NCI-H2171 (cell line): Measurements from ENCODE around the gene GCC1.
A peak's percentile ranks its signal among the peaks of the same experiment; 100 is the strongest.

Source experiments
- DNase-seq: peaks from one replicate; lab custom pipeline; 2025; lab: John Stamatoyannopoulos, UW

Gene GCC1, protein sequence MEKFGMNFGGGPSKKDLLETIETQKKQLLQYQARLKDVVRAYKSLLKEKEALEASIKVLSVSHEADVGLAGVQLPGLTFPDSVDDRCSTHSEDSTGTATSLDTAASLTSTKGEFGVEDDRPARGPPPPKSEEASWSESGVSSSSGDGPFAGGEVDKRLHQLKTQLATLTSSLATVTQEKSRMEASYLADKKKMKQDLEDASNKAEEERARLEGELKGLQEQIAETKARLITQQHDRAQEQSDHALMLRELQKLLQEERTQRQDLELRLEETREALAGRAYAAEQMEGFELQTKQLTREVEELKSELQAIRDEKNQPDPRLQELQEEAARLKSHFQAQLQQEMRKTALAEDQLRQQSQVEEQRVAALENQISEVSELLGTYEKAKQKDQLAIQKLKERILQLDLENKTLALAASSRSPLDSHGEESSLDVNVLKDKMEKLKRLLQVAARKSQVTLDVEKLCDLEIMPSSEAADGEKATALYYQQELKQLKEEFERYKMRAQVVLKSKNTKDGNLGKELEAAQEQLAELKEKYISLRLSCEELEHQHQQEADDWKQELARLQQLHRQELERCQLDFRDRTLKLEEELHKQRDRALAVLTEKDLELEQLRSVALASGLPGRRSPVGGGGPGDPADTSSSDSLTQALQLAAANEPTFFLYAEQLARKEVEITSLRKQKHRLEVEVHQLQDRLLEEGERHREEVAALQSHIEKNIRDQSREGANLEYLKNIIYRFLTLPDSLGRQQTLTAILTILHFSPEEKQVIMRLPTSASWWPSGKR

DNA sequence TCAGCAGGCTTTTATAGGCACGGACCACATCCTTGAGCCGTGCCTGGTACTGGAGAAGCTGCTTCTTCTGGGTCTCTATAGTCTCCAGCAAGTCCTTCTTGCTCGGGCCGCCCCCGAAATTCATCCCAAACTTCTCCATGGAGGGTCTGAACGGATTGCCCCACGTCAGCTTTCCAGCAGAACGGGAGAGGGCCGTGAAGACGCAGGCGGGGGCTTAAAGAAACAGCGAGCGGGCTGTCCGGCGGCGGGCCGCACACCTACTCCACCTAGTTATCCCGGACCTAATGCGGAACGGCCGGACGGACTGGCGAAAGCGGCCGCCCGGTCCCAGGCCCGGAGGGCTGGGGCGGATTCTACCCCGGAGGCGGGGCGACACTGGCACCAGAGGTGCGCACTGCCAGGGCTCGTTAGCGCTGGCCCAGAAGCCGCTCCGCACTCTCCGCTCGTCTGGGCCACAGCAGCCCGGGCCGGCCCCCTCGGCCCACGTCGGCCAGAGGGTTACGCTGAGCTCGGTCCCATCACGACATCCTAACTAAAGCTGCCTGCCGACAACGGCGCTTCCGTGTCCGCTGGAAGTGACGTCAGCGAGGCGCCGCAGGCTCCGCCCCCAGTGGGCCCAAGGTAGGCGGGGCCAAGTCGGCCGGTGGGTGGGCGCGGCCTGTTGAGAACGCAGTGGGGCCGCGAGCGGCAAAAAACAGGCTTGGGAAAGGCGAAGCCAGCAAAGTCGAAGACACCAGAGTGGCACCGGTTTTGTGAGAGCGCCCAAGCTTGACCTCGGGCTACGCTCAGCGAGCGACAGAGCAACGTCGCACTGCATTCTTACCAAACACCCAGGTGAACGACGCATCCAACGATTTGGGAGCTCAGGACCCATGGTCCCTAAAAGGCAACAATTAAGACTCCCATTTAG, at the start of gene GCC1:
GCC1 (minus strand) TSS at position 553 of the 910 bp plus-strand sequence; CDS start at position 139, 414 bp downstream.
- DNase-seq = peak; percentile 88

DNA sequence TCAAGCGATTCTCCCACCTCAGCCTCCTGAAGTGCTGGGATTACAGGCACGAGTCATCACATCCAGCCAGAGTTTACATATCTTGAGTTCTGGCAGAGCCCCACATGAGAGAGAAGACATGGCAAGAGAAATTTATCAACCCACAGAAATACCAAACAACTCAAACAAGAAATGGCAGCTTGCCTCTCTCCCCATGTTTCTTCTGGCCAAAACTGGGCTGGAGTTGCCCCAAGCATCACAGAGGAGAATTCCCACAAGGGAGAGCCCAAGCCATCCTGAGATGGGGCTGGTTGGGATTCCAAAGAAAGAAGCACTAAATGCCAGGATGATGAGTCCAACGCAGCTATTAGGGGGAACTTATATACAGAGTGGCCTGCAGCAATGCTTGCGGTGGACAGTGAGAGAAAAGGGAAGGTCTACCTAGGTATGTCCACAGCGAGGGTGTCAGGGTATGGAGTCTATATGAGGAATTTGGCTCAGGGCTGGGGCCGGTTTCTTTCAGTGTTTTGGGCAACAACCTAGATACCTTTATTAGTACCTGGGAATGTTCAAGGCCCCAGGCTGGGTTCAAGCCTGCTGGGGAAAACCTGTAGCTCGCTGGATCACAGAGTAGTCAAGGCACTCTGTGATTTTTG, 47.0 kb upstream of the GCC1 start:
- no peak for DNase-seq

DNA sequence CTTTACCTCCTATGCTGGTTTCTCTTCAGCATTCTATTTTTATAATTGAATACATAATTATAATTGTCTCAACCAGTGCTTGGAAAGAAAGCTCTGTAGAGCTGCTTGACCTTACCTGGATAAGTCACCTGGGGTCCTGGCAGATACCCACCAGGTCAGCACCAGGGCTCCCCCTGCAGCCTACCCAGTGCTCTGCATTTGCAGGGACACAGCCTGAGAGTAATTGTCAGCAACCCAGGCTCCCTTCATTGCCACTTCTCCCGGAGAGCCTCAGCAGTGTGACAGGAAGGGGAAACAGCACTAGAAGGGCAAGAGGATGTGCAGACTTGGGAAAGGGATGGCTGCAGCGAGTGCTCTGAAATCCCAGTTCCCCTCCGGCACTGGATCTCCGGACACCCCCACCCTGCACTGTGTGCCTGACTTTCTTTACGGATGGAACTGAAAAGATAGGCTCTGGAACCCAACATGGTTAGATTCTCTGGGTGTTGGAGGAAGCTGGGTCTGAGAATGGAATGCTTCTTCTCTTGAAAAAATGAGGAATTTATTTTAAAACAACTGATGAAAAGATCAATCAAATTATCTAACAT, 44.0 kb upstream of the GCC1 start:
- DNase-seq = no peak

DNA sequence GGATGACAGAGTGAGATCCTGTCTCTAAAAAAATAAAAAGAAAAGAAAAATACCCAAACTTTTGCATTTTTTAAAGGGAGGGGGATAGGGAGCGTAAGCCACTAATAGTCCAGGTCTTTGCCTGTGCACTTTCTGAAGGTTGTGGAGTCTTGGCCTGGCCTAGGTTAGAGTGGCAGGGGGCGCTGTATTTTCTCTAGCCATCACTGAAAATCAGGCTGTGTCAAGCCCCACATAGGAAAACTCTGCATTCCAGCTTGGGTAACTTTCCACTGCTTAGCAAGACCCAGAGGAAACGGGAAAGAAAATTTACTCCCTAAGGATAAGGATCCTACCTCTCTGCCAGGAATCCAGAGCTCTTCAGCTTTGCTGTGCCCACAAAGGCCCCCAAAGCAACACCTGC, 43.0 kb upstream of the GCC1 start:
- no peak for DNase-seq

DNA sequence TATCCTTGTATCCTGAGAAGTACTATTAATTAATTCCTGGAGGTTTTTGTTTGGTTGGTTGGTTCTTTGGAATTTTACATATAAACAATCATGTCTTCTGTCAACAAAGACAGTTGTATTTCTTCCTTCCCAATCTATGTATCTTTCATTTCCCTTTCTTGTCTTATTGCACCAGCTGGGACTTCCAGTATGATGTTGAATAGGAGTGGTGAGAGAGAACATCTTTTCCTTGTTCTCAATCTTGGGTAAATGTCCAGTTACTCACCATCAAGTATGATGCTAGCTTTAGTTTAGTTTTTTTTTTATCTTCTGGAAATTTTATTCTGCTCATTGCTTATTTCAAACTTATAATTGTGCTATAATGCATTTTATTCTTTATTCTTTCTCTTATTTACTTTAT, 39.9 kb upstream of the GCC1 start:
- no peak for DNase-seq

DNA sequence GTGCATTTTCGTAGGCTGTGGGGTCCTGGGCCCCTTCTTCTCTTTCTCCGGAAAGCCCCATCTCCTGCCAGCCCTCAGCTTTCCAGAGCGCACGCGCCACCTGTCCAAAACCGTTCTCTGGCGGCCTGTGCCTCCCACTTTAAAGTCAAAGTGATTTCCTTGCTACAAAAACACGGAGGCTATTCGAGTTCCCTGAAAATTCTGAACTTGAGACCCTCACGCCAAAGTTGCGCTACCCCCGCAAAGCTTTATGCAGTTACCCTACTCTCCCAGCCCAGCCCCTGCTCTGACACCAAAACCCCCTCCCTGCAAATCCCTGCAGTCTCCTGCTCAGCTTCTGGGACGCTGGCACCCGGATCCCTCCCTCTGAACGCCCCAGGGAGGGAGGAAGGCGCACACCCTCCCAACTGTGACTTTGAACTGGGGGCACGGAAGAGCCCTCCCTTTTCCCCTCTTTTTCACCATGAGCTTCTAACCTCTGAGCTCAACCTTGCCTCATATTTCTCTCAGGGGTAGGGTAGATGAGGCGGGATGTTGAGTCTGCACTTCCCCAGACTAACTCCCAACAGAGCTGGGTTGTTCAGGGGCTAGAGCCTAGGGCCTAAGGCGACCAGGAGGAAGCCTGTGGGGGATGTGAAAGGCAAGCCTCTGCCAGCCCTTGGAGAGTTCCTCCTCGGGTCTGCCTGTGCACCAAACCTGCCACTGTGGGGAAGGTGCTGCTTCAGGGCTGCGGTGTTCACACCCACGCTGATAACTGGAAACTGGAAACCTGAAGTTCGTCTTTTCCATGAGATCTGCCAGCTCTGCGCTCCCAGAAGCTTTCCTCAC, 35.2 kb upstream of the GCC1 start:
- no peak for DNase-seq

DNA sequence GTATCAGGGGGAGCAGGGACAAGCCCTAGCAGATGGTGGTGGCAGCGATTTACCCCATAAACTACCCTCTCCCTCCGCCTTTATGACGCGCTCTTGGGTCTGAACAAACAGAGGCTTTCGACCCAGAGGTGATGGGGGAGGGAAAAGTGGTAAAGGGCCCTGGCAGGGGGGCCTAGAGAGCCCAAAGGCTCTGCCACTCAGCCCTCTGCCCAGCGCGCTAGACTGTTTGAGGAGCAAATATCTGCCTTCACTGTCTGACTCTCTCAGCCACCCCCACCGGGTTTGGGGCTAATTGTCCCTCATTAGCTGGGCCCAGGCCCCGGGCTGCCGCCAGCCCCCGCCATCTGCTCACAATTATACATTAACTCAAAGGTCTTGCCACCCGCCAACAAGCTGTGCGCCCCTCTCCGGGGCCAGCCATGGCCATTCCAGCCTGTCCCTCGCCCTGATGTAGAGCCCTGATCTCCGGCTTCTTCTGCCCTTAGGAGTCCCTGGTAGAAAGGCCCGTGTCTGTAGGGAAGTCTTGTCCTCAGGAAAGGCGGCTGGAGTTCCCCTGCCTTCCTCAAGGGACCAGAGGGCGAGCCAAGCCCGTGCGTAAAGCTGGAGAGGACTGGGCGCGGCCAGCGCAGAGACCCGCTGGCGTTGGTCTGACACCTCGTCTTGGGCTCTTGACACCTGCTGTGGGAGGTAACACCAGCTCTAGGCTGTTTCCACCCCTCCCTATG, 34.4 kb upstream of the GCC1 start:
- peak; percentile 2 for DNase-seq

DNA sequence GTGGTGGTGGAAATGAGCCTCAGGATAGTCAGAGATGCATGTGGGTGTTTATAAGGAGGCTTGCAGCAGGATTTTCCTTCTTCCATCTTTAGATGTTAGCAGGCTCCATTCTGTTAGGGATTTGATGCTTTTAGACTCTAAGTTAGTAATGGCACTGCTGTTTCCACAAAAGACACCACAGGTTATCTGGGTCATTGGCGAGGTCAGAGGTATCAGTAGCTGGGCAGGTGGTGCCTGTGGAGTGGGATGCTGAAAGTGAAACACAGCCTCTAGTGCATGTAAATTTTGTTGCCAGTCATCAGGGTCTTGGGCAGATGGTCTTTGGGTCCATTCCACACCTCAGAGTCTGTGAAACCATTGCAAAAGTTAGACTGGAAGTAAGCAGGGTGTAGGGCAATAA, 33.4 kb upstream of the GCC1 start:
- no peak for DNase-seq

DNA sequence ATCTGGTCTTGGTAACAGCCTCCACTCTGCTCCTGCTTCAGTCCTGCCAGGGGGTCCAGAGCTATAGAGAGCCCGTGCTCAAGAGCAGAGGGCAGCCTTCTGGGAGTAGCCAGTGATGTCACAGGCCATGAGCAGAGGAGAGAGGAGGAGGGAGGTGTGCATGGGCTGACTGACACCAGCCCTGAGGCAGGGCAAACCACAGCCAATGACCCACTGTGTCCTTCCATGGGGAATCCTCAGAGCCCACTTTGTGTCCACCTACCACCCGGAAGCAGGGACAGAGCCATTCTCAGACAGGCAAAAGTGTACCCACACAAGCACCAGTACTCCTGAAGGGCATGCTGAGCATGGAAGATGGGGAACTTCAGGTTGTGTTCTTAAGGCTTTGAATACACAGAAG, 32.6 kb upstream of the GCC1 start, which contains the start of gene PAX4:
PAX4 (minus strand) TSS at position 101 of the 400 bp plus-strand sequence. CDS start 2,214 bp downstream, outside the sequence.
- DNase-seq = no peak

DNA sequence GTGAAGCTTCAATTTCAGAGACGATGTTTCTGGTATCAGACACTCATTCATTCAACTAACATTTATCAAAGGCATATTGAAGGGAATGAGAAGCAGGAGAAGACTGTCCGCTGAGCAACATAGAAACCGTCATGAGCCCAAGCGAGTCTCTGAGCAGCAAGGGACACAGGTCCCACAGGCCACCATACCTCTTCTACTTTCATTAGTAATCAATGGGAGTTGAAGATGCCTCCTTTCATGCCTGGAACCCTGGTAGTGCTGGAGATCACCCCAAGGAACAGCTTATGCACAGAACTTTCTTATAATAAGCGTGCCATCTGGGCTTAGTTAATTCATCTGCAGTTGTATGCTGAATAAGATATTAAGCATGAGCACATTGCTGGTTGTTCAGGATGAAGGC, 31.3 kb upstream of the GCC1 start:
- no peak for DNase-seq

DNA sequence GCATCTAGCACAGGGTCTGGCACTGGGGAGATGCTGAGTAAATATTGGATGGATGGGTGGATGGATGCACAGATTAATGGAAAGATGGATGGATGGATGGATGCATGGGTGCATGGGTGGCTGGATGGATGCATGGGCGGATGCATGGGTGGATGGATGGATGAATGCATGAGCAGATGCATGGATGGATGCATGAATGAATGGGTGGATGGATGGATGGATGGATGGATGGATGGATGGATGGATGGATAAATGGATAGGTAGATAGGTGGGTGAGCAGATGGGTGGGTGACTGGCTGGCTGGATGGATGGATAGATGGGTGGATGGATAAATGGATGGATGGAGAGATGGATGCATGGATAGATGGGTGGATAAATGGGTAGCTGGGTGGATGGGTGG, 26.9 kb upstream of the GCC1 start:
- no peak for DNase-seq

DNA sequence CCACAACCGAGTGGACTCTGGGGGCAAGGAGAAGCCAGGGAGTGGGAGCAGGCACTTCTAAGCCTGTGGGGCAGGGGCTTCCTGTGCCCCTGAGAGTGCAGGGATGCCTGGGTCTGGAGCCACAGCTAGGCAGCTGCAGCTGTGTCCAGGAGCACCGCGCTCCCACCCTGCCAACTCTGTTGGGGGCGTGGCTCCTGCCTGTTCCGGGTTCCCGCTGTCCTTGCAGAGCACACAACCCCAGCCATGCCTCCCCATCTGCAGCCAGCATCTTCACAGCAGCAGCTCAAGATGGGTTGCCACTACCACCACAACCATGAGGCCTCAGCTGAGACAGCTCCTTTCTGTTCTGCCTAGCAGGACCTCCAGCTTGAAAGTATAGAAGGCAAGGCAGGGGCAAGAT, 23.9 kb upstream of the GCC1 start:
- DNase-seq = no peak

DNA sequence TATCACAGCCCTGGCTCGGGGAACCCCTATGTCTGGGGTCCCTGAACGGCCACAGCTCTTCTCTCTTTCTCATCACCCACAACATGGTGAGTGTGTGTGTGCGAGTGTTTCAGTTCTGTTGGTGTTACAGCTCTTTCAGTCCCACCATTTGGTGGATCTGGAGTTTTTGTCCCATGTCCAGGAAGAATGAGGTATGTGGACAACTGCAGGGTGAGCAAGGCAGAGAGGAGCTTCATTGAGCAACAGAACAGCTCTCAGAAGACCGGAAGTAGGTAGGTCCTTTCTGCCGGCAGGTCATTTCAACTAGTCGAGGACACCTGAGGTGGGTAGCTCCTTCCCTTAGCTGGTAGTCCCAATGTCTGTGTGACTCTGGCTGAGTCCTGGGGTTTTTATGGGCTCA, 23.1 kb upstream of the GCC1 start:
- no peak for DNase-seq

DNA sequence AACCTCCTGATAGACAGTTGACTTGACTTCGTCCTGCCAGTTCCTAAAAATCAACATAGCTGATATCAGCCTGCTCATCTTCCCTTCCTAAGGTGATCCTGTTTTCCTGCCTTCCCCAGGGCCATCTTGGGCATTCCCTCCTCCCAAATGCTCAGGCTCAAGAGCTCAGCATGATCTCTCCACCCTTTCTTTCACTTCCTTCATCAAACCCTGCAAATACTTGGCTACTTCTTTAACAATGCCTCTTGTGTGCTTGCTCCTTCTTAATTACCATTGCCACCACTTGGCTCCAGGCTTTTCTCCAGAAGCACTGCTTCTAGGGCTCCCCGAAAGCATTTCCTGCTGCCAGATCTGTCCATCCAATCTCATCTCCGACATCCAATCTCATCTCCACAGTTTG, 15.5 kb upstream of the GCC1 start:
- no peak for DNase-seq

DNA sequence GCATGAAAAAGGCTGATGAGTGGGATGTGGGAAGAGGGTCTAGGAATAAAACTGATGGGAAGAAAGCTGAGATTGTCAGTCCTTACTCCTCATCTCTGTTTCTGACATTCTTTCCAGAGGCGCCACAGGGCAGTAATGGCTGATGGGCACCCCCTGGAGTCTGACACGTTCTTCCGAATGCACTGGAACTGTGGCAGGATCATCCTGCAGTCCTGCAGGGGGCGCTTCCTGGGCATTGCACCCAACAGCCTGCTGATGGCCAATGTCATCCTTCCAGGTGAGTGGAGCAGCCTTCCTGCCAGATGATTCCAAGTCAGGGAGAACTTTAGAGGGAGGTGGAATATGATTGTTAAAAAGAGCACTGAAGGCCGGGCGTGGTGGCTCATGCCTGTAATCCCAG, 12.9 kb upstream of the GCC1 start:
- no peak for DNase-seq

DNA sequence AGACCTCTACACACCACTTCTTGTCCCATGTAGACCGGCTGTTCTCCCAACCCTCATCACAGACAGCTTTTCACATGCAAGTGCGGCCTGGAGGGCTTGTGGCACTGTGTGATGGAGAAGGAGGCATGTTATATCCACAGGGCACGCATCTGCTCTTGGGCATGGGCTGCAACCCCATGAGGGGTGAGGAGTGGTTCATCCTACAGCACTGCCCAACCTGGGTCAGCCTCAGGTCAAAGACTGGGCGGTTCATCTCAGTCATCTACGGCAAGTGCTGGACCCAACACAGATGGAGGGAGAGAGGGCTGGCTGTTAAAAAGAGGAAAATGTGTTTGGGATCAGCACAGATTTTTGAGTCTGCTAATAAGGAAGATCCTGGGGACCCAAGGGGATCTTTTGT, 10.3 kb upstream of the GCC1 start:
- no peak for DNase-seq

DNA sequence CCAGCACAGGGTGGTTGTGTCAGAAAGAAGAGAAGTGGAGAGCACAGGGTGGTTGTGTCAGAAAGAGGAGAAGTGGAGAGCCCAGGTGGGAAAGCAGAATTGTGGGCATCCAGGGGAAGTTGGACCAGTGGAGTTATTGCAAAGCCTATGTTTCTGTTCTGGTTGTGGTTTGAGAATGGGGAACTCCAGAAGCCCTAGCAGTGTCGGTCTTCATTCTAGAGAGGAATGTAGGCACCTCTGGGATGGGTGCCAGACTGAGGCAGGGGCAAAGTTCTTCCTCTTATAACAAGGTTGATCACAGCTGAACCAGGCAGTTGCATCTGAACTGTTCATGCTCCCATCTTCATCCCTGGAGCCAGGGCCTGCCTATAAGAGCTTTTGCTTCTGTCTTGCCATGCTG, 9.1 kb upstream of the GCC1 start:
- DNase-seq = no peak

DNA sequence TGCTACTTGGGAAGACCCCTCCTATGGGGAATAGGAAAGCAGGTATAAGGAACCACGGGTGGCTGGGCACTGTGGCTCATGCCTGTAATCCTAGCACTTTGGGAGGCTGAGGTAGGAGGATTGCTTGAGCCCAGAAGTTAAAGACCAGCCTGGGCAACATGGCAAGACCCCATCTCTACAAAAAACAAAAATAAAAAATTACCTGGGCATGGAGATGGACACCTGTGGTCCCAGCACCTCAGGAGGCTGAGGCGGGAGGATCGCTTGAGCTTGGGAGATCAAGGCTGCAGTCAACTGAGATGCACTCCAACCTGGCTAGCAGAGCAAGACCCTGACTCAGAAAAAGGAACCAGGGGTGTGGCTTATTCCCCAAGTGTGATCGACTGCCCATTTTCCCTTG, 7.2 kb upstream of the GCC1 start:
- DNase-seq = no peak

DNA sequence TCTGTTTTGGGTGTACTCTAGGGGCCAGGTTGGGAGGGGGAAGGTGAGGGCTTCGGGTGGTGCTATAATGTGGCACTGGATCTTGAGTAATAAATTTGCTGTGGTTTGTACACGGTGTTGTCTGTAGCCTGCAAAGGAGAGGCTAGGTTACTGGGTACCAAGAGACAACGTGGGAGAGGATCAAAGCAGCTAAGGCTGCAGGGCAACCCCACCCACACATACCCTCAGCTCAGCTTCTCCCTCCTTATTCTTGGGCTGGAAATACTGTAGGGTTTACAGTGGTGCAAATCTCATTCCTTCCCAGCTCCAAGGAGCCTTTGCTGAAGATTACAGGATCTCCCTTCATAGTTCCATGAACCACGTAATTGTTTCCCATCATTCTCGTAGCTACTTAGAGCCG, 6.2 kb upstream of the GCC1 start:
- no peak for DNase-seq

DNA sequence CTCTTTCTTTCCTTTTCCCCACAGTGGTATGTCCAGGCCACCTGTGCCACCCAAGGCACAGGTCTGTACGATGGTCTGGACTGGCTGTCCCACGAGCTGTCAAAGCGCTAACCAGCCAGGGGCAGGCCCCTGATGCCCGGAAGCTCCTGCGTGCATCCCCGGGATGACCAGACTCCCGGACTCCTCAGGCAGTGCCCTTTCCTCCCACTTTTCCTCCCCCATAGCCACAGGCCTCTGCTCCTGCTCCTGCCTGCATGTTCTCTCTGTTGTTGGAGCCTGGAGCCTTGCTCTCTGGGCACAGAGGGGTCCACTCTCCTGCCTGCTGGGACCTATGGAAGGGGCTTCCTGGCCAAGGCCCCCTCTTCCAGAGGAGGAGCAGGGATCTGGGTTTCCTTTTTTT, 5.8 kb upstream of the GCC1 start:
- DNase-seq = no peak
